Amniotic epithelial cell (primary cell): Measurements from ENCODE around the gene OR2V2.

Source experiments
- DNase-seq: peaks from one replicate; pipeline ENCODE4 v3.0.0-alpha.2; 2010; ENCODE audit warnings: low read depth

OR2V2 gene

DNA sequence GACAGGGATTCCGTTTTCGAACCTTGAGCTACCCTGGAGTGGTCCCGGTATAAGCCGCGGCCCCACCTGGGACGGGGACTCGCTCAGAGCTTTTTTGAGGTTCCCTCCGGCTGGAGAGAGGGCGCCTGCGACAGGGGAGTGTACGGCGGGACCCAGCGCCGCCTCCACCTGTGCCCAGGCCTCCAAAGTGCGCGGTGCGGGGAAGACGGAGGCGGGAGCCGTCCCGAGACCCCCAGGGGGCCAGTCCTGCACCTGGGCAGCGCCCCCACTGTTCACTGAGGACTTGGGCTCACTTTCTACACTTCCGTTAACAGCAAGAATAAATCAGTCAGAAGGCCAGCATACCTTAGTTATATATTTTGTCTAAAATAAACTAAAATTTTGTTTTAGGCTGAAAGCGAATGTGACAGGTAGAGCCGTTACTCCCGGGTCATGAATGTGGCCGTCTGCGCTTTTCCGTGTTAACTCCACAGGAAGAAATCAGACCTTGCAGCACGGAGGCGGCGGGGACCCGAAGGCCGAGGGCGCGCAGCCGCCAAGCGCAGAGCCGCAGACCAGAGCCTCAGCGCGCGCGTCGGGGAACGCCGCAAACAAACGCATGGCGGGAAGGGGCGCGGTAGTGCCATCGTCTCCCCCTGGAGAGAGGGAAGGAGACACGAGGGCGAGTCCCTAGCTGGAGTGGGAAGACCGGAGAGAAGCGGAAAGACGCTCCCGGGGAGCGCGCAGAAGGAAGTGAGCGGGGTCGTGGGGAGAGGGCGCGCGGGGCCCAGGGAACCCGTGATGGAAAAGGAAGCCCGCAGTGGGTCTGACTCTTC lies 43.5 kb downstream of the OR2V2 start:
- DNase-seq, result peak; percentile 32

DNA sequence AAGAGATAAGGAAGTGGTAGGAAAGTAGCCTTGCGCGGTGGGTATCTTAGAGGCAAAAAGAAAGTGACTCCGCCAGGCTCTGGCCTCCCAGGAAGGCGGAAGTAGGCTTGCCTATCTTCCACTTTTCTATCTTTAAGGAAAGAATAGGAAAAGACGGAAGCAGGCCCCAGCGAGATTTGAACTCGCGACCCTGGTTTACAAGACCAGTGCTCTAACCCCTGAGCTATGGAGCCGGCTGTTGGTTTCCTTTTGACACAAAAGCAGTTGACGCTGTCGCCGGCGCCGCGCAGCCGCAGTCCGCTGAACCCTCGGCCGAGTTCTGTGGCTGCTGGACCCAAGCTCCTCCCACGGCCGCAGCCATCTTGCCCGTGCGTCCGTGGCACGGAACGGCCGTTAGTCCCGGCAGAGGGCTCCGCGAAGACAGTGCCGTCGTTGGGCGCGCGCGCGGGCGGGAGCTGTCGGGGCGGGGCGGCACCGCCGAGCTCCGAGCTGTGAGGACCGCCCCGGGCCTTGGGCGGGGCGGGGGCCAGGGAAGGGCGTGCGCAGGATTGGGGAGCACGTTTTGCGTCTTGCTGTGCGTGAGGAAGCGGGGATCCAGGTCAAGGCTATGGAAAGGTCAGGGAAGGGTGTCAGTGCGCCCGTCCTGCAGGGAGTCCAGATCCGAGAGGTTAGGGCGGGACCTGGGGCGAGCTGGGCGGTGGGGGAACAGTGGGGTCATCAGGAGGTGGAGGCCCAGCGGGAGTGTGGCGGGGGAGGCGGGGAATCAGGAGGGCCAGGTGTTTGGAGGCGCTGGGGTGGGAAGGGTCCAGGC lies 44.3 kb downstream of the OR2V2 start:
- DNase-seq, result peak; percentile 91

DNA sequence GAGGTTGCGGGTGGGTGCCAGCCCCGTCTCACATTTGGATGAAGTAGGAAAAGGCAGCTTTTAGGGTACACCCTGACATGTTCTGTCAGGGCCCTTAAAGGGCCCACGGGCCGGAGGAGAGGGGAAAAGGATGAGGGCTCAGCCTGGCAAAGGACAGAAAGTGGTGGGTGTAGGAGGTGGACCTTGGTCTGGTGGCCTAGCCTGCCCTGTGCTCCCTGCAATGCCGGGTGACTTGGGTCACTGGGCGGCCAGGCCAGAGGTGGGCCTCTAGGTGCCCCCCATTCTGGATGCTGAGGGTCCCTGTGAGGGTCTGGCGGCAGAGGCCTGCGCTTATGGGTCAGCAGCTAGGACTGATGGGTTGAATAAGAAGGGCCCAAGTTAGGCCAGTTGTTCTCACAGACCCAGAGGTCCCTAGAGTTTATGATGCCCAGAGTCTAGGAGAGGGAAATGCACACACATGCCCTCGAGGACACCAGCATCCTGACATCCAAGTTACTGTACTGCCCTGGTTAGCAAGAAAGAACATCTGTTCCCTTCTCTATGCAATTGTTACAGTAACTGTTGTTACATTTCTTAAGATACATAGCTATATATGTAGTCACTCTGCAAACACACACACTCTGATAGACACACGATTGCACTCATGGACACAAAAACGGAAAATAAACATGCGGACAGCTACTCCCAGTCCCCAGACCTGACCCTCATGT lies 45.1 kb downstream of the OR2V2 start:
- no peak for DNase-seq

DNA sequence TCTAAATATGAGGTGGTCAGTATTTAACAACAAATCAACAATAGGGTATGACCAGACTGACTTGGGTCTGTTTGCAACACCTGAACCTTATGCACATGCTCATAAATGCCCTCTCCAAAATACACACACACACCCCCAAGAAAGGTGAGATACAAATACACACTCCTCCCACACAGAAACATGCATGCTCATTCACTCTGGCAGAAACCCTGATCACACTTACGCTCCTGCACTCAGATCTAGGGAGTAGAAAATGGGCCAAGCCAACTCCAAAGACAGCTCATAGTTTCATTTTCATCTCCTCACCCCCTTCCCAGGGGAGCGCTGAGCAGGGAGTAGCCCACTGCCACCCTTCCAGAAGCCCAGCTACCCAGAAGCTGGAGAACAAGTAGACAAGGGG lies 46.3 kb downstream of the OR2V2 start:
- no peak for DNase-seq

DNA sequence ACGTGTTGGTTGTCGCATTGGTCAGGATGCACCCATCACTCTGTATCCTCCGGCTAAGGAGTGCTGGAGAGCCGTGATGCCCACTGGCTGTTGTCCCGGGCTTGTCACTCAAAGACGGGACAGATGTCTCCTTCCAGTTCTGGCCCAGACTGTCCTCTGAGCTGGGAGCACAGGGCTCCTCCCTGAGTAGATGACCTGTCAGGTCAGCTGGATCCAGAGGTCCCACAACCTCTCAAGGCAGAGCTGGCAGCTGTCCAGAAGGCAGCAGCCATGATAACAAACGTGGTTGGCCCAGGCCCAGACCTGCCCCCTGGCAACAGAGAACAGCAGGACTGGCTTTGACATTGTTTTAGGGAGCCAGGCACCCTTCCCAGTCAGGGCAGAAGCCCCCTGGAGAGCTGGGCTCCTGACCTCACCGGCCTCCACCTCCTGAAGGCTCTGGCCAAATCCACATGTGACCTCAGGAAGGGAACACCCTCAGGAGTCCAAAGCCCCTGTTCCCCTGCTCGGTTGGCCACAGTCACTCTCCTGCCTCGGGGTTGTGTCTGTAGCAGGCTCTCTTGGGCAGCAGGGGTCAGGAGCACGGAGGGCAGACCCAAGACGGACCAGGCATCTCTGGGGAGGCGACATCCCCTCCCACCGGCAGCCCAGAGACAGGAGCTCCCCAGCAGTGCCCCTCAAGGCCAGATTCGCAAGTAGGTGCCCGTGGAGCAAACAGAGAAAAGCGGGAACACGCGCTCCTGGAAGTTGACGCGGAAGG lies 47.3 kb downstream of the OR2V2 start:
- DNase-seq, result no peak

DNA sequence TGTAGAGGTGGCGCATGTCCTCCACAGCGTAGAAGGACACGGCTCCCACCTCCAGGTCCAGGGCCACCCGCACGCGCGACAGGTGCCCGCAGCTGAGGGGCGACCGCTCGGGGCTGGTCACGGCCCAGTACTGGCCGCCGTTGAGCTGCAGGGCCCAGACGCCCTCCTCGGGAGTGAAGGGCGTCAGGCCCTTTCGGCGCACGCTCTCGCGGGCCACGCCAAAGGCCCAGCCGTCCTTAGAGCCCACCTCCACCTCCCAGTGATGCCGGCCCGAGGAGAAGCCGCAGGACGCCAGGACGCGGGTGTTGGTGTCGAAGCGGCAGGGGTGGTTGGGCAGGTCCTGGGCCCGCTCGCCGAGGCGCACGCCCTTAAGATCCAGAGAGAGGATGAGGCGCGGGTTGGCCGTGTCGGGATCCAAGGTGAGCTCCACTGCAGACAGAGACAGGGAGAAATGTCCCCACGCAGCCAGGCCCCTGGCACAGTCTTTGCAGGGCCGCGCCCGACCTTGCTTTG lies 47.9 kb downstream of the OR2V2 start:
- DNase-seq, result no peak

DNA sequence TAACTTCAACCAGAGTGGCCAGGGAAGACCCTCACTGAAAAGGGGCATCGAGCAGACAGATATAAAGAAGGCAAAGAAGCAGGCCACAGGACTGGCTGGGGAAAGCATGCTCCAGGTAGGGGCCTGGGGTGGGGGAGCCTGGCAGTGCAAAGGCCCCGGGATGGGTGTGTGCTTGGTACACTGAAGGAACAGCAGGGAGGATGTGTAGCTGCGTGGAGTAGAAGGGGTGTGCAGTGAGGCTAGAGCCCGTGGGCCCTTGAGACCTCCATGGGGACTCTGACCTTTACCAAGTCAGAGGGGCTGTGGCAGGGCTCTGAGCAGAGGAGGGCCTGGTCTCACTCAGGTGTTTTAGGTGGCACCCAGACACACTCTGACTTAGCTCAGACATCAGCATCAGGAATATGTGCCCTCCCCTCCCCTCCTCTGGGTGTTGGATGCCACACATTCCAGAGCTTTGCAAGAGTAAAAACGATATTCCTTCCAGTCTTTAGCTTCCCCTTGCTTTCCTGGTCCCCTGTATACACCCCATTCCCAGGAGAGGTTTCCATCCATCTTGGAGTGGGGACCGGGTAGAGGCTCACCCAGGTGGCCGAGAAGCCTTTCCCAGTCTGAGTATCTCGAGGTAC lies 50.1 kb downstream of the OR2V2 start:
- no peak for DNase-seq

DNA sequence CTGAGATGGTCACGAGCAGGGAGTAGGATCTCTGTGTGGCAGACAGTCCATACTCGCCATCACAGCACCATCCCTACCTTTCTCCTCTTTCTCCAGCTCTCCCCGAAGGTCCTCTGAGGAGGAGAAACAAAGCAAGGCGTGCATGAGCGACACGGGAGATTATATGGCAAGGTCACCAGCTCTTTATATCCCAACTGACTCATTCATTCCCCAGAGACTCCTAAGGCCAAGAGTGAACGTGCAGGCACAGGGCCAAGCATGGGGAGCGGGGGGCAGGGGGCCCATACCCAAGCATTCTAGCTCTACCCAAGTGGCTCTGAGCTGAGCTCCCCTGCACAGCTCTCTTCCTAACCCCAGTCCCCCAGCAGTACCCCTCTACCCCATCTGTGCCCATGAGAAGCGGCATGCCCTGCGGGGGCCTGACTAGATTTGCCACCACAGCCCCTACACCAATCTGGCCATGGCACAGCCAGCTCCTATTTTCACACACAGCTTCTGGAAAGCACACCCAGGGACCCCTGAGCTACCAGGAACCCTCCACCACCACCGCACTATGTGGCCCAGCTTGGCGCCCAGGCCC lies 50.8 kb downstream of the OR2V2 start:
- no peak for DNase-seq

DNA sequence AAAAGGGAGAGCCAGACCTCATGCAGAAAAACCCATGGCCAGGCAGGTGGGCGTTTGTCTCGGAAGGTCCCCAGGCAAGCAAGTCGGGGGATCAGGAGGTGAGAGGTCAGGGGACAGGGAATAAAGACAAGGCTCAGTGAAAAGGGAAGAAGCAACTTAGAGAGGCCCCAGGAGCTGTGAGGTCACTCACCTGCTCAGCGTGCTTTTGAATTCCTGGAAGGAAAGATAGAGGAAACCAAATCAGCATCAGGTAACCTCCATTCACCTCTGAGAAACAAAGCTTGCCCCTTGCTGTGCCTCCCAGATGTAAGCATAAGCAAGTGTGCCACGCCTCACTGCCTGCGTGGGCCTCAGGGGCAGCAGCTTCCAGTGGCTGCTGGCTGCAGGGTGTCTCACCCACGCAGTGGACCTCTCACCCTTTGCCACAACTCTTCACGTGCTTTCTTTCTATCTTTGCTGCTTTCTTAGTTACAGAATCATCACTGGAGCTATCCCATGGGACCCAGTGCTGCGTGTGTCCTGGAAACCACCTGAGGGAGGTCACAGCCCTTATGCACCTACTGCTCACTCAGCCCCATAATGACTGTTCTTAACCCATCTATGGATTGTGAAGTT lies 51.6 kb downstream of the OR2V2 start:
- no peak for DNase-seq

DNA sequence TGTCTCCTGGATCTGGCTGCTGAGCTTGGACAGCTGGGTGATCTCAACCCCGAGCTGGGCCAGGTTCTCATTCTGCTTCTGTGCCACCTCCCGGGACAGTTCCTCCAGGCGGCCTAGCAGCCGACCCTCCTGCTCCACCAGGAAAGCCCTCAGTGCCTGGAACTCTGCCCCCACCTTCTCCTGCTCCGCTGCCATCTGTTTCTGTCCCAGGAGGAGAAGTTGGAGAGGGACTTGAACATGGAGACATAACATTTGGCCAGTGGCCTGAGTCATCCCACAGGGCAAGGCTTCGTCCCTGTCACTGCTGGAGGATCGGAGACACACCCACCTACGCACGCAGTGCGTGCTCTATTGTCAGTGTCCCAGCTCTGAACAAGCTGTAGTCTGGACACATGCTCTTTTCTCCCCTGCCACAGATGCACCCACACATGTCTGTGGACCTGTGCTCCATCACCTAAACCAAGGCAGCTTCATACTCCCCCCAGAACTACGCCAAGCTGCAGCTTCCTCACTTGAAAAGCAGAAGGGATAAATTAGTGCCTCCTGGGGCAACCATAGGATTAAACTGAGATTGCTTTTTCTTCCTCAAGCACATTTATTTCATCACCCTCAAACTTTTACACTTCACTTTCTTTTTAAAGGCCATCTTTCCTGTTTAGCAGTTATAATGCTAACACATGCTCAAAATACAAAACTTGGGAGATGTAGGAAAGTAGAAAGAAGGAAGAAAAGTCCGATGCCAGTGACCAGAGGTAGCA lies 52.7 kb downstream of the OR2V2 start:
- DNase-seq, result no peak

DNA sequence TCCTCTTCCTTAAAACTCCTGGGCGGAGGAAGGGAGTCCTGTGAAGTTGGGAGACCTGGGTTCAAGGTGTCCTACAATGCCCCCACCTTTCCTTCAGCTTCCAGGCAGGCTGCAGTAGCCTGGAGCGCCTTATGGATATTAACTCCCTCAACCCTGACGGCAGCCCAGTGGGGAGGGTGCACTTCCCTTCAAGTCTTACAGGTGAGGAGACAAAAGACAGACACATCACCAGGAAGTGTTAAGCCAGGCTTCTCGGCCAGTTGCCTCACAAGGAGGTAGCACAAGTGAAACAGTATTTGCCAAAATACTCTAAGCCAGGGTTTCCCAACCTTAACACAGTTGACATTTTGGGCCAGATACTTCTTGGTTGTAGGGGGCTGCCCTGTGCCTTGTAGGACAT lies 53.4 kb downstream of the OR2V2 start:
- DNase-seq, result no peak

DNA sequence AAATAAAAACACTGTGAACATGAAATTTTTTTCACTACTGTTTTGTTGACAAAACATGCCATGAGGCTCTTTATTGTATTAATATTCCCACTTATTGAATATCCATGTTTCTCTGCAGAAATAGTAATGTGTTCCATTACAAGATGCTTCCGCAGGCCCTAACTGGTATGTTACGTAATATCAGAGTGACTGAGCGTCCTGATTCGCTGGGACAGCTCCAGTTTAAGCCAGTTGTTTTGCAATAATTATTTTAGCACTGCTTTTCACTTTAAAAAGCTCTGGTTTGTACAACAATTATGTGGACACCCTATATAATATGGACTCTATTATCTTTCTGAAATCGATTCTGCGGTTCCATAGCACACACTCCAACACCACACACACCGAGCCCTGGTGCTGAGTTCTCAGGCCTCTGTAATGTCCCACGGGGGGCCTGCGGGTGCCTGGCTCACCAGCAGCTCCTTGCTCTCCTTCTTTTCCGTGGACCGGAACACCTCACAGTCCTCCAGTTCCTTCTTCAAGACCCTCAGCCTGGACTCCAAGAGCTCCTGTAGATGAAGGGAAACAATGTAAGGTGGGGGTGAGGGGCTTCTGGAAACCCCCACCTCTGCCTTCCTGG lies 55.8 kb downstream of the OR2V2 start:
- DNase-seq, result peak; percentile 66

DNA sequence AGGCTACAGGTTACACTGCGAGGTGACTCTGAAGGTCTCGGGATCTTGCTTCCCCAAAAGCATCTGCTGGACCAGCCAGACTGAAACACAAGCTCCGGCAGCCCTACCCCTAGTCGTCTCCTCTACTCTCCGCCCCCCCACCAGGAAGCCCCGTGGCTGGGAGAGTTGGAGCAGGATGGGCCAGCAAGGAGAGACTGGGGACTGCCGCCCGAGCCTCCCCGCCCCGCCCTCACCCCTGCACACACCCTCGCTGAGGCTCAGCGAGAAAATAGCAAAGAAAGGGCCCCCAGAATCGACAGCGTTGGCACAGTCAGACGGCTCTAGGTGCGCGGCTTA lies 56.4 kb downstream of the OR2V2 start:
- DNase-seq, result no peak

DNA sequence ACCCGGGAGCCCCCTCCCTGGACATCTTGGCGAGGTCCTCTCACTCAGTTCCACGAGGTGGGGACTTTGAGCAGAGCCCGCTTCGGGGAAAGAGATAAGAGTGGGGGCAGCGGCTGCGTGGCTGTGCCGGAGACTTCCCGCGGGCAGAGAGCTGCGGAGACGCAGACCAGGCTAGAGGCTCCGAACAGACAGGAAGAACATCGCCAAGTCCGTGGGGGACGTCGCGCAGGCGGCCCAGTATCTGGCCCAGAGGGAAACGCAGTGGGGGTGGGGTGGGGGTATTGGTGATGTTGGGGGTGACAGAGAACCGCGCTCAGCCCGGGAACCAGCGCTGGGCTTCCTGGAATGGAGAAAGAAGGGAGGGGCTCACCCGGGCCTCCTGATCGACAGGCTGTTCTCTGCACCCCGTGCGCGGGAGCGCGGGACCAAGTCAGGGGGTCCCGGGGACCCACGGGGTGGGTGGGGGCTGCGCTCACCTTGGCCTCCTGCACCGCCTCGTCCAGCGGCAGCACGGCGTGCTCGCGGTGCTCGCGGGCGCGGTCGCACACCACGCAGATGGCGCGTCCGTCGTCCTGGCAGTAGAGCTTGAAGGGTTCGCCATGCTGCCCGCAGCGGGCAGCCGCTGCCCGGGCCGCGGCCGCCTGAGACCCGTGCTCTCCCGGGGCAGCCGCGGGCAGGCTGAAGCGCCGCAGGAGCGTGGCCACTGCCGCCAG lies 56.9 kb downstream of the OR2V2 start:
- DNase-seq, result peak; percentile 33

DNA sequence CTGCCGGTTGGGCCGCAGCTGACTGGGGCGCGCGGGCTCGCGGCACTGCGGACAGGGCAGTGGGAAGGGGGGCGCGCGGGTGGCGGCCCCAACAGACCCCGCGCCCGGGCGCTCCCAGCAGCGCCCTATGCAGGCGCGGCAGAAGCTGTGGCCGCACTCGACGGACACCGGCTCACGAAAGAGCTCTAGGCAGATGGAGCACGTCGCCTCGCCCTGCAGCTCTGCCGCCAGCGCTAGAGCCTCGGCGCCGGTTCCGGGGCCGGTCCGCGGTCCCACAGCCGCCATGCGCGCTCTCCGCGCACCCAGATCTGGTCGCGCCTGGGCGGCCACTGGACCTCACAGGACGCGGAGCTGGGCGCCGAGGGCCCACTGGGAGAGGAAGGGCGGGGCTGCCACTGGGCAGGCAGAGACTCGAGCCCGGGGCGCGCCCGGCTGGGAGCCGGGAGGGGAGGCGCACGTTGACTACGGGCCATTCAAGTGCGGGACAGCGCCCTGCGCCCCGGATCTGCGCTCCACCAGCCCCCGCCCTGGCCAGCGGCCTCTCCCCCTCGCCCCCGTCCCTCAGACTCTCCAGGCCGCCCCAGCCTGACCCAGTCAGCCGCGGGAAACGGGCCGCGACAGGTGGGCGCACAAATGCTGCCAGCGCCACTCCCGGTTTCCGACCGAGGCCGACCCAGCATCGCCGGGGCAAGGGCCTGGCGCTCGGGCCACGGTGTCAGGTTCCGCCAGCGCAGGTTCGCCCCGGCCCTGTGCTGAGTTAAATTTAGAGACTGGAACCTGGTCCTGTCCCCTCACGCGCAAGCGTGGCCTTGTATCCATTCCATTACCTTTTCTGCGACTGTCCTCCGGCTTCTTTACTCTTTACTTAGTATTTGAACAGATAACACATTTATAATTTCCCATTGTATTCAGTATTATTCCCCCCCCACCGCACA lies 57.7 kb downstream of the OR2V2 start, which contains the start of gene TRIM7:
Gene TRIM7, minus strand, starts transcription at position 371 of the 935 bp plus-strand sequence. Its CDS starts 86 bp downstream, at position 285.
- no peak for DNase-seq

DNA sequence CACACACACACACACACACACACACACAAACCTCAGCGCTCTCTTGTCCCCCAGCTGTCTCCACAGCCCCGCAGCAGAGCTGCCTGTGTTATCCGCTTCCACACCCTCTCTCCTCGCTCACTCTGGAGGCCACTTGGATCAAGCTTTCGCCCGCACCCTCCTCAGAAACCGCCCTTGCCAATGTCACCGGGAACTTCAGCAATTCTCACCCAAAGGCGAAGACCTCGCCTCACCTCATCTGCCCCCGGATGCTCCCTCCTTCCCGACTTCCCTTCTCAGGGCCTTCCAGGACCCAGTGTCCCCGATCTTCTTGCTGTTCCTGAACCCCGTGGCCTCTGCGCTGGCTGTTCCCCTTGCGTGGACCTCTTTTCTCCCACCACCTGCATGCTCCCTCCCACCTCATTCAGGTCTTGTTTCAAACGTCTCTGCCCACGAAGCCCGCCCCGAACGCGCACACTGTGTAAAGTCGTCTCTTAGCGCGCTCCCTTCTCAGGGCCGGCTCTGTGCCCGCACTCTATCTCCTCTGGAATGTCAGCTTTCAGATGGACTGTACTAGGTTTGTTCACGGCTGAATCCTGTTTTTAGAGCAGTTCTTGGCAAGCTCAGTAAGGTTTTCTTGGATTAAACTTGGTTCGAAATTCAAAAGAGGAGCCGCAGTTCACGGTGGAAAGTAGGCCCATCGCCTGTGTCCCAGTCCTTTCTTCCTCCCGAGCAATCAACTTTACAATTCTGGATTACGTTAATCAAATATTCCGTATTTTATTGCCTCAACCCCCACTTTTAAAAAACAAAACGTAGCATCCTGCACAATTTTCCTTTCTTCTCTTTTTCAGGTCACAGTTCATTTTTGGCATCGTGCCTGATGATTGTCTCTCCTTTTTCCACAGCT lies 58.6 kb downstream of the OR2V2 start:
- peak; percentile 27 for DNase-seq
